Transverse colon (tissue), 4 donors: Measurements from ENCODE around the gene EIF4EBP2.

Experiments
- POLR2A ChIP-seq: fragments of 450-650 bp; IDR thresholded peaks from one replicate; pipeline ENCODE4 v1.6.1; 2016; ENCODE audit warnings: antibody characterized with exemption, mild to moderate bottlenecking, moderate library complexity
- POLR2AphosphoS5 ChIP-seq, 3 donors: sonication (generic); formaldehyde crosslinking; IDR thresholded peaks; one replicate each; pipeline ENCODE4 v1.6.1; 2016; ENCODE audit warnings: antibody characterized with exemption in 3 of 3
- TF ChIP-seq, protein P1 (sequence below), 5 experiments: fragments of 200-600 bp in 3 of 5; fragments of 450-650 bp in 2 of 5; sonication (generic) in 3 of 5; IDR thresholded peaks; 1 replicate in 2 of 5; 2 replicates in 3 of 5; pipeline ENCODE4 v1.5.1; 2016 to 2017; ENCODE audit warnings: antibody characterized with exemption in 5 of 5, inconsistent platforms in 3 of 5, mild to moderate bottlenecking in 2 of 5, moderate library complexity in 1 of 5

DNA sequence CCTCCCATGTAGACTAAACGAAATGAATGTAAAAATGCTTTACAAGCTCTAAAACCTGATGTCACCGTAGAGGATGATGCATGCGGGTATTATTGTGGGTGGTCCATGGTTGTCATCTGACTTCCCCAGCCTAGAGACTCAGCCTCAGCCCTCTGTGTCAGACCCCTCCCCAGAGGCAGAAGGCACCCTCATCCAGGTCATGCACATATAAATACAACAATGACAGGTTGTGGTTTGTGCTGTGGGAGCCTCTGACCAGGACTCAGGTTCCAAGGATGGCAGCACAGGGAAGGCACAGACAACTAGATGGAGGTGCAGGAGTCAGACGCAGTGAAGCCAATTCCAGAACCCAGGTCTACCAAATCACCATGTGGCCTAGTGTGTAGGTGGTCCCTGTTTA, 40.8 kb downstream of the EIF4EBP2 start:
- TF ChIP-seq, protein P1, sequence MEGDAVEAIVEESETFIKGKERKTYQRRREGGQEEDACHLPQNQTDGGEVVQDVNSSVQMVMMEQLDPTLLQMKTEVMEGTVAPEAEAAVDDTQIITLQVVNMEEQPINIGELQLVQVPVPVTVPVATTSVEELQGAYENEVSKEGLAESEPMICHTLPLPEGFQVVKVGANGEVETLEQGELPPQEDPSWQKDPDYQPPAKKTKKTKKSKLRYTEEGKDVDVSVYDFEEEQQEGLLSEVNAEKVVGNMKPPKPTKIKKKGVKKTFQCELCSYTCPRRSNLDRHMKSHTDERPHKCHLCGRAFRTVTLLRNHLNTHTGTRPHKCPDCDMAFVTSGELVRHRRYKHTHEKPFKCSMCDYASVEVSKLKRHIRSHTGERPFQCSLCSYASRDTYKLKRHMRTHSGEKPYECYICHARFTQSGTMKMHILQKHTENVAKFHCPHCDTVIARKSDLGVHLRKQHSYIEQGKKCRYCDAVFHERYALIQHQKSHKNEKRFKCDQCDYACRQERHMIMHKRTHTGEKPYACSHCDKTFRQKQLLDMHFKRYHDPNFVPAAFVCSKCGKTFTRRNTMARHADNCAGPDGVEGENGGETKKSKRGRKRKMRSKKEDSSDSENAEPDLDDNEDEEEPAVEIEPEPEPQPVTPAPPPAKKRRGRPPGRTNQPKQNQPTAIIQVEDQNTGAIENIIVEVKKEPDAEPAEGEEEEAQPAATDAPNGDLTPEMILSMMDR (IDR thresholded peaks at IDR 0.05) = no peak
- no peak for TF ChIP-seq POLR2A
- no peak for TF ChIP-seq POLR2AphosphoS5 (IDR thresholded peaks at IDR 0.05)
